ENCODE data around the gene RBBP8. TPM values are rescaled to one million over a fixed set of nuclear protein-coding genes. Genes with fewer than 3 reads are reported as not detected.

RBBP8 gene
- polyA plus RNA-seq, 3 donors, result 5.8 to 9.6 (median 7.8) TPM

GRCh38 chr18:22962004-22962403 is 28.9 kb downstream of the RBBP8 start:
- Histone ChIP-seq H3K4me3 (replicated peaks in 1 of 3; ENCODE audit: low read depth in 2 of 3, low read length in 3 of 3) (no peak overlapping the region), H3K27ac (ENCODE audit: low read depth in 1 of 2, low read length in 2 of 2) (no peak overlapping the region), H4K20me1 (ENCODE audit: insufficient read depth, low read length) (no peaks in the 10 kb centered on the region), H3K9ac (ENCODE audit: insufficient read depth, low read length, poor library complexity, severe bottlenecking) (no peak overlapping the region), H3K4me2 (replicated peaks; ENCODE audit: extremely low read depth, low read length, poor library complexity, severe bottlenecking) (no peak overlapping the region), H3K36me3 (replicated peaks in 1 of 2; ENCODE audit: control insufficient read depth in 1 of 2, insufficient read depth in 2 of 2, low read length in 2 of 2) (peaks cover 6 to 15% of the 10 kb centered on the region in 2 donors), H3K79me2 (ENCODE audit: insufficient read depth, low read length) (peaks cover 3% of the 10 kb centered on the region), H3K27me3 (ENCODE audit: control insufficient read depth in 2 of 2, insufficient read depth in 2 of 2, low read length in 2 of 2) (no peaks in the 10 kb centered on the region), H3K9me3 (replicated peaks in 1 of 2; ENCODE audit: control insufficient read depth in 1 of 2, insufficient read depth in 1 of 2, low read length in 2 of 2) (no peaks in the 10 kb centered on the region), H2AFZ (ENCODE audit: insufficient read depth, low read depth, low read length, poor library complexity, severe bottlenecking) (no peak overlapping the region), H3K4me1 (ENCODE audit: control insufficient read depth in 1 of 2, insufficient read depth in 2 of 2, low read length in 2 of 2) (no peaks in the 10 kb centered on the region)
- Mint-ChIP-seq H3K27ac (peak overlapping the region in 1 of 7 donors; percentile 64), H3K4me1 (no peaks in the 10 kb centered on the region), H3K9me3 (no peaks in the 10 kb centered on the region), H3K4me3 (no peak overlapping the region), H3K36me3 (peaks cover 25 to 44% of the 10 kb centered on the region in 2 donors), H3K27me3 (ENCODE audit: low read depth in 3 of 3) (peaks cover 0 to 1% (median 0%) of the 10 kb centered on the region in 3 donors)
- intact Hi-C loops (cut with micrococcal nuclease), result no loop called here
- DNase-seq, result no peak
- TF ChIP-seq CTCF (IDR thresholded peaks at IDR 0.05), result no peak

GRCh38 chr18:22964116-22964515 is 31.0 kb downstream of the RBBP8 start:
- H3K27me3 Mint-ChIP-seq (ENCODE audit: low read depth in 3 of 3), result no peaks in the 10 kb centered on the region
- H3K79me2 ChIP-seq (ENCODE audit: insufficient read depth, low read length), result no peaks in the 10 kb centered on the region

More at GRCh38 chr18:22964116-22964515, 31.0 kb downstream of the RBBP8 start:
- intact Hi-C loops (cut with micrococcal nuclease), result no loop called here
- H3K4me2 ChIP-seq (replicated peaks; ENCODE audit: extremely low read depth, low read length, poor library complexity, severe bottlenecking), result no peak overlapping the region
- no peak for DNase-seq
- Mint-ChIP-seq H3K36me3 (peaks cover 18 to 49% of the 10 kb centered on the region in 2 donors), H3K9me3 (peaks cover 0 to 3% (median 0%) of the 10 kb centered on the region in 7 donors), H3K27ac (no peak overlapping the region), H3K4me1 (no peaks in the 10 kb centered on the region), H3K4me3 (no peak overlapping the region)
- H3K4me3 ChIP-seq (replicated peaks in 1 of 3; ENCODE audit: low read depth in 2 of 3, low read length in 3 of 3), result no peak overlapping the region
- H3K27ac ChIP-seq (ENCODE audit: low read depth in 1 of 2, low read length in 2 of 2), result no peak overlapping the region
- no peaks in the 10 kb centered on the region for H3K27me3 ChIP-seq (ENCODE audit: control insufficient read depth in 2 of 2, insufficient read depth in 2 of 2, low read length in 2 of 2)
- no peak for TF ChIP-seq CTCF (IDR thresholded peaks at IDR 0.05)
- no peak overlapping the region for H3K9ac ChIP-seq (ENCODE audit: insufficient read depth, low read length, poor library complexity, severe bottlenecking)
- no peaks in the 10 kb centered on the region for H3K9me3 ChIP-seq (replicated peaks in 1 of 2; ENCODE audit: control insufficient read depth in 1 of 2, insufficient read depth in 1 of 2, low read length in 2 of 2)
- no peak overlapping the region for H2AFZ ChIP-seq (ENCODE audit: insufficient read depth, low read depth, low read length, poor library complexity, severe bottlenecking)
- H4K20me1 ChIP-seq (ENCODE audit: insufficient read depth, low read length), result no peaks in the 10 kb centered on the region
- no peaks in the 10 kb centered on the region for H3K4me1 ChIP-seq (ENCODE audit: control insufficient read depth in 1 of 2, insufficient read depth in 2 of 2, low read length in 2 of 2)
- peaks cover 0 to 4% of the 10 kb centered on the region in 2 donors for H3K36me3 ChIP-seq (replicated peaks in 1 of 2; ENCODE audit: control insufficient read depth in 1 of 2, insufficient read depth in 2 of 2, low read length in 2 of 2)
- WGBS (ENCODE audit: insufficient coverage), result no CpG with 5 or more reads among the region's 3 CpGs
